Measurements from ENCODE around the gene SLC9A9.

DNA sequence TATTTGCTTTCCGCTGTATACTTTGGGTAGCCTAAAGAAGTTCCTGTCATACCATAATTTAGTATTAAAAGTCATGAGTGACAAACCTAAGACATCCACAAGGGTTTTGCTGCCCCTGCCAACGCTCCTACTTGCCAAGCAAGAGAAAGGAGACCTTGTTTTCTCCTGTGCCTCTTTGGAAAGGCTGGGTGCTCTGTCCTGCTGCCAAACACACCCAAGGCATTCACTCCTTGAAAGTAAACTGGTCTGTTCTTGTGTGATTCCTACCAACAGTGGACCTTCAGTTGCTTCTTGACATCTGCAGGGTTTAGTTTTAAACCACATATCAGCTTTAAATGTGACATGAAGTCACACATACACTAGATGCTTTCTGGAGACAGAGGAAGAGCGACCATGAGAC is 295.4 kb downstream of the SLC9A9 start:
- TF ChIP-seq, protein P1, sequence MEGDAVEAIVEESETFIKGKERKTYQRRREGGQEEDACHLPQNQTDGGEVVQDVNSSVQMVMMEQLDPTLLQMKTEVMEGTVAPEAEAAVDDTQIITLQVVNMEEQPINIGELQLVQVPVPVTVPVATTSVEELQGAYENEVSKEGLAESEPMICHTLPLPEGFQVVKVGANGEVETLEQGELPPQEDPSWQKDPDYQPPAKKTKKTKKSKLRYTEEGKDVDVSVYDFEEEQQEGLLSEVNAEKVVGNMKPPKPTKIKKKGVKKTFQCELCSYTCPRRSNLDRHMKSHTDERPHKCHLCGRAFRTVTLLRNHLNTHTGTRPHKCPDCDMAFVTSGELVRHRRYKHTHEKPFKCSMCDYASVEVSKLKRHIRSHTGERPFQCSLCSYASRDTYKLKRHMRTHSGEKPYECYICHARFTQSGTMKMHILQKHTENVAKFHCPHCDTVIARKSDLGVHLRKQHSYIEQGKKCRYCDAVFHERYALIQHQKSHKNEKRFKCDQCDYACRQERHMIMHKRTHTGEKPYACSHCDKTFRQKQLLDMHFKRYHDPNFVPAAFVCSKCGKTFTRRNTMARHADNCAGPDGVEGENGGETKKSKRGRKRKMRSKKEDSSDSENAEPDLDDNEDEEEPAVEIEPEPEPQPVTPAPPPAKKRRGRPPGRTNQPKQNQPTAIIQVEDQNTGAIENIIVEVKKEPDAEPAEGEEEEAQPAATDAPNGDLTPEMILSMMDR (IDR thresholded peaks at IDR 0.05), result no peak
- TF ChIP-seq POLR2A (IDR thresholded peaks at IDR 0.05) (no peak), POLR2AphosphoS5 (IDR thresholded peaks at IDR 0.05) (no peak), EP300 (IDR thresholded peaks at IDR 0.05) (no peak)

Data from gastroesophageal sphincter (tissue), 3 donors.